GM10248 (cell line): ENCODE results near the gene FOLR1.

Source experiments
- CTCF ChIA-PET: fragments of 300-600 bp; sonication (Branson Sonifier 250); formaldehyde crosslinking; extraction: SDS; loops from one replicate; lab custom pipeline; 2021; ENCODE audit warnings: antibody characterized with exemption; lab: Yijun Ruan, JAX
- POLR2A ChIA-PET: fragments of 350-650 bp; sonication (Branson Sonifier 250); formaldehyde crosslinking; extraction: SDS; loops from one replicate; lab custom pipeline; 2020; ENCODE audit warnings: antibody characterized with exemption; lab: Yijun Ruan, JAX
- DNase-seq: peaks from one replicate; pipeline ENCODE4 v3.0.0; 2012; ENCODE audit errors: extremely low spot score
- CTCF ChIP-seq: IDR thresholded peaks from 2 replicates; pipeline ENCODE4 v1.5.1; 2012; ENCODE audit warnings: mild to moderate bottlenecking, low read depth; ENCODE audit errors: extremely low read depth, missing control alignments, control extremely low read depth

FOLR1 gene

DNA sequence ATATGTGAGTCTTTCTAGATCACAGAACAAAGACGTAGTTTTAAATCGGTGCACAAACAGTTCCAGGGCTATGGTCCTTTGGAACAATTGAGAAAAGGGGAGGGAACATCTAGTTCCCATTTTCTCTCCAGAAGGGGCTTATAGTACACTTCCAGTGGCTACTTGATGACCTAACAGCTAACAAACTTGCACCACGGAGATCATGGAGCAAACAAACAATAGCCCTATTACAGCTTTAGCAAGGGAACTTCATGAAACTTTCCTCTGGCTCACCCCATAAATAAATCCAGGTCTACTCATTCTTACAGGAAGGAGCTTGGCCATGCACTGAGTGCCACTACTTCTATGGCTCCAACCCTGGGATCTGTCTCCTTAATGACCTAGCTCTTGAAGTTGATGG lies 16.3 kb downstream of the FOLR1 start:
- ChIA-PET POLR2A (no interaction called here), CTCF (interaction anchor here (0.6 to 1.3 kb wide), 4 partner anchors 14 to 206 kb away, joined by 3 to 4 read pairs (median 3); no protein-coding TSS in a partner anchor)
- no peak for TF ChIP-seq CTCF
- DNase-seq = no peak

DNA sequence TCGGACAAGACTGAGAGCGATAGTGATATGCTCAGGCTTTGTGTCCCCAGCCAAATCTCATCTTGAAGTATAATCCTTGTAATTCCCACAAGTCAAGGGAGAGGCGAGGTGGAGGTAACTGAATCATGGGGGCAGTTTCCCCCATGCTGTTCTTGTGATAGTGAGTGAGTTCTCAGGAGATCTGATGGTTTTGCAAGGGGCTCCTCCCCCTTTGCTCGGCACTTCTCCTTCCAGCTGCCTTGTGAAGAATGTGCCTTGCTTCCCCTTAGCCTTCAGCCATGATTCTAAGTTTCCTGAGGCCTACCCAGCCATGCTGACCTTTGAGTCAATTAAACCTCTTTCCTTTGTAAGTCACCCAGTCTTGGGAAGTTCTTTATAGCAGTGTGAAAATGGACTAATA lies 17.2 kb downstream of the FOLR1 start:
- ChIA-PET POLR2A (no interaction called here), CTCF (interaction anchor here (0.9 to 1.5 kb wide), 3 partner anchors 10 to 205 kb away, joined by 3 to 4 read pairs (median 3); no protein-coding TSS in a partner anchor)
- no peak for TF ChIP-seq CTCF
- DNase-seq = no peak

DNA sequence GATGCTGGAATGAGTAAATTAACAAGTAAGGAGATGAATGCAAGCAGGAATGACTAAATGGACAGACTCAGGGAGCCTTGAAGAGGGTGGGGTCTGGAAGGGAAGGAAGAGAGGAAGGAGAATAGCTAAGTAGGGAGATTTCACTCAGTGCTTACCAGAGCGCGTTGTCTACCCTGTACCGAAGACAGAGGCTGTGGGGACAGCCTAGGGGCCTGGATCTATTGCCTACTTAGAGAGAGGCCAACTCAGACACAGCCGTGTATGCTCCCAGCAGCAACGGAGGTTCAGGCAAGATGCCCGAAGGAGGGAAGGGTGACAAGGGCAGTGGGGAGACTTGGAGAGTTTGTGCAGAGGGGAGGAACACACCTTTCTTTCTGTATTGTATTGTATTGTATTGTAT lies 24.7 kb downstream of the FOLR1 start, which contains the start of gene FOLR2:
FOLR2 (plus strand) TSS at position 157 of the 400 bp plus-strand sequence. CDS start 1,791 bp downstream, outside the sequence.
- no peak for DNase-seq
- CTCF ChIA-PET = interaction anchor here (1.2 kb wide), 1 partner anchor 191 kb away, joined by 3 read pairs; no protein-coding TSS in a partner anchor
- POLR2A ChIA-PET = no interaction called here
- TF ChIP-seq CTCF = no peak

DNA sequence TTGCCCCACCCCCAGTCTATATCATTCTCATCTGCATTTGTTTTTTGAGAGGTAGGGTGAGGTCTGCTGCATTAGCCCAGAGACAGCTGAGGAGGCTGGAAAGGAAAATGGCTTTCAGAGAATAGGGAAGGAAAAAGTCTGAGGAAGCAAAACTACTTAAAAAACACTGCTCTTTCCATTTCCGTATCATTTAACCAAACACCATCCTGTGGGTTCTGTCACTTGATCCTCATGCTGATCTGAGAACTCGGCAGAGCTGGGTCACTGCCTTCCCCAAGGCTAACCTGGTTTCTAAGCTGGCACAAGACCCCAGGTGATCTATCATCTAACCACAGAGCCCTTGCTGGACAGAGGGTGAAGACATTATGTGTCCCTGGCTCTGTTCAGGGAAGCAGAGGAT lies 25.9 kb downstream of the FOLR1 start:
- DNase-seq = no peak
- TF ChIP-seq CTCF = no peak
- POLR2A ChIA-PET = no interaction called here
- CTCF ChIA-PET = interaction anchor here (1.5 kb wide), 1 partner anchor 8 kb away, joined by 3 read pairs; no protein-coding TSS in a partner anchor

DNA sequence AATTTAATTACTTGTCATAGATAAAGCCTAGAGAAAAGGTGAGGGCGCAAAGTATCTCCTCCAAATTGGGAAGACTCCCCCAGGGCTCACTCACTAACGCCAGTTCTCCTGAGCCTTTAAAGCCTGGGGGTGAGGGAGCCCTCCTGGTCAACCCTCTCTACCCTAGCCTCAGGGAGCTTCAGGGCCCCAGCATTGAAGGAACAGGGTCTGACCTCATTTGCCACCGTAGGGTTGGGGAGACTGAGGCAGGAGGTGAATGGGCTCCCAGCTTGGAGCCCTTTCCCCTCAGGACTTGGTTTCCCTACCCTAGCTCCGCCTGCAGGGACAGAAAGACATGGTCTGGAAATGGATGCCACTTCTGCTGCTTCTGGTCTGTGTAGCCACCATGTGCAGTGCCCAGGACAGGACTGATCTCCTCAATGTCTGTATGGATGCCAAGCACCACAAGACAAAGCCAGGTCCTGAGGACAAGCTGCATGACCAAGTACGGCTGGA lies 26.4 kb downstream of the FOLR1 start:
- ChIA-PET POLR2A (no interaction called here), CTCF (interaction anchor here (1.5 kb wide), 1 partner anchor 8 kb away, joined by 3 read pairs; no protein-coding TSS in a partner anchor)
- DNase-seq = no peak
- TF ChIP-seq CTCF = no peak

DNA sequence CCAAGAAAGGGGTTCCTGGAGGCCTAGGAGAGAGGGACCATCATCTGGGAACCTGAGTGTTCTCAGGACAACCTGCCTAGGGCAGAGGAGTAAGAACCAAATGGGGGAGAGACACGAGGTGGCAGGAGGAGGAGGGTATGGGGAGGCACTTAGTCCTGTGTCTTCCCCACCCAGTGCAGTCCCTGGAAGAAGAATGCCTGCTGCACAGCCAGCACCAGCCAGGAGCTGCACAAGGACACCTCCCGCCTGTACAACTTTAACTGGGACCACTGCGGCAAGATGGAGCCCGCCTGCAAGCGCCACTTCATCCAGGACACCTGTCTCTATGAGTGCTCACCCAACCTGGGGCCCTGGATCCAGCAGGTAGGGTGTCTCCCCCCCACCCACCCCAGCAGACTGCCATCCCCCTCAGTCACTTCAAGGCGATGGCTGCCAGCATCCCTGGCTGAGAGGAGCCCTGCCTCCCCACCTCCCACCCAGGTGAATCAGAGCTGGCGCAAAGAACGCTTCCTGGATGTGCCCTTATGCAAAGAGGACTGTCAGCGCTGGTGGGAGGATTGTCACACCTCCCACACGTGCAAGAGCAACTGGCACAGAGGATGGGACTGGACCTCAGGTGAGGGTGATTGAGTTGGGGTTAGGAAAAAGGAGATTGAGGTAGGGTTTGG lies 28.9 kb downstream of the FOLR1 start:
- POLR2A ChIA-PET = no interaction called here
- peak; percentile 7 for DNase-seq
- CTCF ChIA-PET = interaction anchor here (3.2 kb wide), 1 partner anchor 16 kb away, joined by 28 read pairs; no protein-coding TSS in a partner anchor
- no peak for TF ChIP-seq CTCF
